Left hindlimb (tissue), 1 donor: ENCODE results near the gene FAM177A1.
"Not testable (repeated sequence)": the region's sequence is repeated elsewhere in the genome, so short reads cannot be mapped to it uniquely, and the experiment has no call there.

Experiments used
- DNase-seq: peaks from one replicate; pipeline ENCODE4 v3.0.0-alpha.2; 2018

The FAM177A1 gene

DNA sequence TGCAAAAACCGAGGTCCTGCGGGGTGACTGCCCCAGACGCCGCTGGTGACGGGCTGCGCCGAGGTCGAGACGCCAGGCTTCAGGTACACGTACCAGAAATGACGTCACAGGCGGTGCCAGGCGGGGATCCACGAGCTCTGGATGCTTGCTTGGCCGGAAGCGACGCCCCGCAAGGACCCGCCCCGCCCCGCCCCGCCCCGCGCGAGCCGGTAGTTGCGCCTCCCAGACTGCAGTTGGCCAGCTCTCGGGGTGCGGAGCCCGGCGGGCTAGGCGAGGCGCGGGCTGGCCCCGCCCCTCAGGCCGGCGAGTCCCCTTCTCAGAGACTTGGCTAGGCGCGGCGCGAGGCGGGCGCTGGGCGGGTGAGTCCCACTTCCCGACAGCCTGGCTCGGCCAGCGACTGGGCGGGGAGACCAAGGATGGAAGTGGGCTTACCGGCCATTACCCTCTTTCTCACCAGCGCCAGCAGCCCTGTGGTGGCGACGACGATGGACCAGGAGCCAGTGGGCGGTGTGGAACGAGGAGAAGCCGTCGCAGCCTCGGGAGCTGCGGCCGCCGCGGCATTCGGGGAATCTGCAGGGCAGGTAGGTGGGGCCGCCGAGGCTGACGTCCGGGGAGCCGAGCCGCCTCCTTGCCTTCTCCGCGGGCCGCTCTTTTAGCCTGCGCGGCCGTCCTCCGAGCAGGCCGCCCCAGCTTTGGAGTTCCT, at the start of gene FAM177A1:
FAM177A1 (plus strand) TSS at position 225 of the 703 bp plus-strand sequence; CDS start at position 417, 192 bp downstream.
- peak; percentile 99 for DNase-seq

DNA sequence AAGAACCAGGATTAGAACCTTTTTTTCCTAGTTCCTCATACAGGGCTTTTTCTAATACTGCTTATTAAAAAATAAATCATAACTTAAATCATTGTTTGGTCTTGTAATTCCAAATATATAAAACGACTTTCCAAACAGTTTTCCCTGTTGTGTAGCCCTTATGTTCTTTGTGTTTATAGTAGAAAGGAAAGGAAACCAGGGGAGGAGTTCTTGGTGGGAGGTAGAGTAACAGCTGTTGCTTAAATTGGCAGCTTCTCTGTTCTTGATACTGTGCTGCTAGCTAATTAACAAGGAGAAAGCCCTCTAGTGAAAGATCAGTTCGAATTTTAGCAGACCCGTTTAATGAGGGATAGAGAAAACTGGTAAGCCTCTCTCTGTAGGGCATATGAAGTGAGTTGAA, 48.3 kb upstream of the FAM177A1 start:
- no peak for DNase-seq

DNA sequence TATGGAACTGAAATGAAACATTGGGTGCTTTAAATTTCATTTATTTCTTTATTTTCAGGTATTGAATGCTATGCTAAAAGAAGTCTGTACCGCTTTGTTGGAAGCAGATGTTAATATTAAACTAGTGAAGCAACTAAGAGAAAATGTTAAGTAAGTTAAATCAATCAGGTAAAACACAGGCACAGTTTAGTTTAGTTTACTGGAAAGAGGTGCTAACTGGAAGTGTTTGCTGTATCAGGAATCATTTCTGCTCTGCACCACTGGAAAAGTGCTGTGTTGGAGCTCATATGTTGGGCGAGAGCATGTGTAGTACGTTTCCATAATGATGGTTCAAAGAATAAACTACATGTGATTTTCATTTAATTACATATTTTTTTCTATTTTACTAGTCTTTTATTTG, 46.6 kb upstream of the FAM177A1 start:
- DNase-seq = no peak

GRCh38 chr14:35001621-35002020, 44.5 kb upstream of the FAM177A1 start:
- DNase-seq = no peak

DNA sequence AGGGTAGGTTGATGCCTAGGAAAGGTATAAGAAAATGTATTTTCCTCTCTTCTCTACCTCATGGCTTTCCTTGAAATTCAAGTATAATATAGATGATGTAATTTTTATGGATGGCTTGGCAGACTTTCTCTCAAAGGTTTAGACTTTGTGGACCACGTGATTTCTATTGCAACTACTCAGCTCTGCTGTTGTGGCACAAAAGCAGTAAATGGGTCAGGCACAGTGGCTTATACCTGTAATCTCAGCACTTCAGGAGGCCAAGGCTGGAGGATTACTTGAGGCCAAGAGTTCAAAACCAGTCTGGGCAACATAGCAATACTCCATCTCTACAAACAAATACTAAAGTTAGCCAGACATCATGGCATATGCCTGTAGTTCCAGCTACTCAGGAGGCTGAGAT, 41.2 kb upstream of the FAM177A1 start:
- no peak for DNase-seq

- no peak for DNase-seq
Observed at GRCh38 chr14:35016568-35016967, 29.5 kb upstream of the FAM177A1 start.

DNA sequence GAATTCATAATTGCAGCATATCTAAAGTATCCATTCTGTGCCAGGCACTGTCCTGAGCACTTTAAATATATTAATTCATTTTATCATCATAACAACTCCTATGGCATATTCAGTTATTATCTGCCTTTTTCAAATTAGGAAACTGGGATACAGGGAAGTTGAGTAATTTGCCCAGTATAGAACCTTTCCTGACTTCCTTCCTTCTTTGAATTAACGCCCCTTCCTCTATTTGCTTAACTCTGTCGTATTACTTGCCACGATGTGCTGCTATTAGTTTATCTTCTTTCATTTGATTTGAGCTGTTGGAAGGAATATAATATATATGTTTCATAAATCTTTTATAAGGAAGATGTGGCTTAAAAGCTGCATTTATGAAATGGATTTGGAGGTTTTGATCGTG, 25.4 kb upstream of the FAM177A1 start:
- no peak for DNase-seq

- no peak for DNase-seq
Observed at GRCh38 chr14:35028435-35028834, 17.6 kb upstream of the FAM177A1 start.

- DNase-seq = no peak
Observed at GRCh38 chr14:35032562-35032961, 13.5 kb upstream of the FAM177A1 start.

DNA sequence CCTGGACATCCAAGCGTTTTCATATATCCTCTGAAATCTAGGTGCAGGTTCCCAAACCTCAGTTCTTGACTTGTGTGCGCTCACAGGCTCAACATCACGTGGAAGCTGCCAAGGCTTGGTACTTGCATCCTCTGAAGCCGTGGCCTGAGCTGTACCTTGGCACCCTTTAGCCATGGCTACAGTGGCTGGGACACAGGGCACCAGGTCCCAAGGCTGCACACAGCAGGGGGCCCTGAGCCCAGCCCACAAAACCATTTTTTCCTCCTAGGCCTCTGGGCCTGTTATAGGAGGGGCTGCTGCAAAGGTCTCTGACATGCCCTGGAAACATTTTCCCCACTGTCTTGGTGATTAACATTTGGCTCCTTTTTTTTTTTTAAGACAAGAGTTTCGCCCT, 11.6 kb upstream of the FAM177A1 start:
- no peak for DNase-seq

- DNase-seq = not testable (repeated sequence)
Observed at GRCh38 chr14:35034944-35035554, 11.0 kb upstream of the FAM177A1 start.

DNA sequence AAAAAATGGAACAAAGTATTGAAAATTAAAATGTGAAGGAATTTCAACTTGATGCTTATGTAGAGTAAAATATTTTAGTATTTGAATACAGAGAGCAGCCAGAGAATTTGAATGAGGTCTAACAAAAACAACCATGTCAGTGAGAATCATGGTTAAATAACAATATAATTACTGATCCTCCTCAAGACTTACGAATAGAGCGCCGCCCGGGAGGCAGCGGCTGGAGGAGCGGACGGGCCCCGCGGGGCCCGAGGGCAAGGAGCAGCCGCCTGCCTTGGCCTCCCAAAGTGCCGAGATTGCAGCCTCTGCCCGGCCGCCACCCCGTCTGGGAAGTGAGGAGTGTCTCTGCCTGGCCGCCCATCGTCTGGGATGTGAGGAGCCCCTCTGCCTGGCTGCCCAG, 7.8 kb upstream of the FAM177A1 start:
- DNase-seq = not testable (repeated sequence)

DNA sequence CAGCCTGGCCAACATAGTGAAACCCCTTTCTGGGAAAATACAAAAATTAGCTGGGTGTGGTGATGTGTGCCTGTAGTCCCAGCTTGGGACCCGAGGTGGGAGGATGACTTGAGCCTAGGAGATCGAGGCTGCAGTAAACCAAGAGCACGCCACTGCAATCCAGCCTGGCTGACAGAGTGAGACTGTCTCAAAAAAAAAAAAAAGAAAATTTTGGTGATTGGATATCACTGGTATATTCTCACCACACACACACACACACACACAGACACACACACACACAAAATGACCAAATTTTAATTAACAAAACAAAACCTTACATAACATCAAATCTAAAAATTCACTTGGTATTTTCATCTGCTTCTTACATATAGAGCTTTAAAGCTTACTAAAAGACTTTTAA, 3.4 kb upstream of the FAM177A1 start:
- DNase-seq = no peak

DNA sequence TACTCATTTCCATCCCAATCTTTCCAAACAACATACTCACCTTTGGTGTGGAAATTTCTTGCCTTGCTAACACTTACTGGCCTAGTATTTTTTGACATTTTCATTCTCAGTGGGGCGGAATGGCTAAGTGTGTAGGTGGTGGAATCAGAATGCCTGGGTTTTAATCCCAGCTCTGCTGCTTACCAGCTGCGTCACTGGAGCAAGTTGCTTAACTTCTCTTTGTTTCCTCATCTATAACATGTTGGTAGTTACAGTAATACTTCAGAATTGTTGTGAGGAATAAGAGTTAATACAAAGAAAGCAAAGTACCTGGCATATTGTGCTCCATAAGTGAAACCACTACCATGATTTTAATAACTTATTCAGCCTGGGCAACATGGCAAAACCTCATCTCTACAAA, 3.0 kb upstream of the FAM177A1 start:
- DNase-seq = no peak

- no peak for DNase-seq
Observed at GRCh38 chr14:35044939-35045797, 904 bp upstream of the FAM177A1 start.

DNA sequence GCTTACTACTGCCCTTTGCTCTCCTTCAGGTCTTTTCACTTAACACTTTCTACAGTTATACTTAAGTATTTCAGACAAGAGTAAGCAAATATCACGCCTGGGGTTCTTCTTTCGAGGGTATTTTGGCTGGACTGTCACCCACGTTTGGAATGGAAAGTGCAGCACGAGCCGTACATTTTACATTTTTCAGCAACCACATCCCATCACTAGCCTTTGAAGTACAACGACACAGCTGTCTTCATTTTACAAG, 349 bp upstream of the FAM177A1 start:
- no peak for DNase-seq

GRCh38 chr14:35046751-35047536, 872 bp downstream of the FAM177A1 start:
- no peak for DNase-seq

DNA sequence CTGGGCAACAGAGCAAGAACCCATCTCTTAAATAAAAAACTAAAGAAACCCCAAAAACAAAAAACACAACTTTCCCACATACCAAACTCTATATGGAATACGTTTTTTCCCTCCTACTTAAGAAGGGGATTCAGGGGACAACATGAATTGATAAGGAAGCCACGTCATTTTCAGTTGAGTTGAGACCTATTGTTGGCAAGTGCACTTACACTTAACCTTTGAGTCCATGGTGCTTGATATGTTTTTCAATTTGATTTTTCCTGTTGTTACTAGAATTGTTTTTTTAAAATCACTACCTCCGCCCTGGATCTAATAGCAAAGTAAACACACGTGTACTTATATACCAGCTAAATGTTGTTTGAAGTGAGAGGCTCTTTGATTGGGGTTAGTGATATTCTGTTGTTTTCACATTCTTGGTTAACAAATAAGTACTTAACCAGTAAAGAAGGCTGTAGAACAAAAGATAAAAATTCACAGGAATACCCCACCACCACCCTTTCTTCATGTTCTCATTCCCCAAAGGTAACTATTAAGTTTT, 2.0 kb downstream of the FAM177A1 start:
- no peak for DNase-seq

GRCh38 chr14:35050652-35051051, 4.6 kb downstream of the FAM177A1 start:
- no peak for DNase-seq

GRCh38 chr14:35051796-35052195, 5.7 kb downstream of the FAM177A1 start:
- DNase-seq = no peak

GRCh38 chr14:35052637-35053036, 6.6 kb downstream of the FAM177A1 start:
- DNase-seq = no peak

GRCh38 chr14:35061113-35061791, 15.2 kb downstream of the FAM177A1 start:
- not testable (repeated sequence) for DNase-seq
